Measurements from ENCODE around the gene PDE1A. TPM values are rescaled to one million over a fixed set of nuclear protein-coding genes. Genes with fewer than 3 reads are reported as not detected.

The PDE1A gene
- total and polyA plus RNA-seq, 4 donors: 0.64 to 5.2 (median 1.7) TPM

- TF ChIP-seq CTCF (IDR thresholded peaks at IDR 0.05; ENCODE audit: low read depth, low read length, missing input control) (no peak), FOXA1 (IDR thresholded peaks at IDR 0.05) (no peak), HNF4G (IDR thresholded peaks at IDR 0.05) (no peak), ATF3 (IDR thresholded peaks at IDR 0.05) (no peak), EGR1 (IDR thresholded peaks at IDR 0.05; ENCODE audit: low read depth in 2 of 2) (no peak), GABPA (IDR thresholded peaks at IDR 0.05 in 1 of 2, conservative IDR thresholded peaks at IDR 0.05 in 1 of 2) (no peak), NR2F2 (IDR thresholded peaks at IDR 0.05) (no peak), REST (IDR thresholded peaks at IDR 0.05) (no peak), ZBTB33 (IDR thresholded peaks at IDR 0.05) (no peak), TAF1 (conservative IDR thresholded peaks at IDR 0.05) (no peak), RAD21 (IDR thresholded peaks at IDR 0.05) (no peak), FOXA2 (IDR thresholded peaks at IDR 0.05) (no peak), MAX (IDR thresholded peaks at IDR 0.05) (no peak), JUND (IDR thresholded peaks at IDR 0.05) (no peak), SP1 (IDR thresholded peaks at IDR 0.05) (no peak)
- H3K9ac ChIP-seq (ENCODE audit: low read depth in 1 of 2, low read length in 2 of 2): no peak overlapping the region
- no peaks in the 10 kb centered on the region for H3K36me3 ChIP-seq (ENCODE audit: control insufficient read depth in 4 of 4, insufficient read depth in 3 of 4, low read depth in 1 of 4, low read length in 3 of 4)
- H3K4me3 ChIP-seq (ENCODE audit: low read depth in 1 of 3, low read length in 3 of 3): no peak overlapping the region
- no peaks in the 10 kb centered on the region for H3K9me3 ChIP-seq (ENCODE audit: control insufficient read depth in 4 of 4, low read length in 3 of 4)
- DNase-seq (ENCODE audit: low spot score): no peak
- peaks cover 0 to 1% (median 0%) of the 10 kb centered on the region in 4 donors for H3K4me1 ChIP-seq (ENCODE audit: control insufficient read depth in 4 of 4, insufficient read depth in 4 of 4, low read length in 3 of 4)
- no peaks in the 10 kb centered on the region for H3K27me3 ChIP-seq (ENCODE audit: control insufficient read depth in 4 of 4, insufficient read depth in 4 of 4, low read length in 3 of 4)
- H3K27ac ChIP-seq (ENCODE audit: low read depth in 1 of 2, low read length in 2 of 2): no peak overlapping the region
Observed at GRCh38 chr2:182101263-182101662, 325.6 kb downstream of the PDE1A start.

GRCh38 chr2:182098648-182099047, 328.2 kb downstream of the PDE1A start:
- 76% methylated on average over 1 of the region's 1 CpG for WGBS

More at GRCh38 chr2:182098648-182099047, 328.2 kb downstream of the PDE1A start:
- TF ChIP-seq YY1 (IDR thresholded peaks at IDR 0.05): no peak
- TF ChIP-seq RAD21 (IDR thresholded peaks at IDR 0.05): no peak
- no peak for TF ChIP-seq HNF4G (IDR thresholded peaks at IDR 0.05)
- no peak for TF ChIP-seq JUND (IDR thresholded peaks at IDR 0.05)
- no peak for TF ChIP-seq NR2F2 (IDR thresholded peaks at IDR 0.05)
- no peak for TF ChIP-seq REST (IDR thresholded peaks at IDR 0.05)
- TF ChIP-seq ZBTB33 (IDR thresholded peaks at IDR 0.05): no peak
- TF ChIP-seq CTCF (IDR thresholded peaks at IDR 0.05; ENCODE audit: low read depth, low read length, missing input control): no peak
- DNase-seq (ENCODE audit: low spot score): no peak
- H3K4me3 ChIP-seq (ENCODE audit: low read depth in 1 of 3, low read length in 3 of 3): no peak overlapping the region
- H3K36me3 ChIP-seq (ENCODE audit: control insufficient read depth in 4 of 4, insufficient read depth in 3 of 4, low read depth in 1 of 4, low read length in 3 of 4): no peaks in the 10 kb centered on the region
- no peaks in the 10 kb centered on the region for H3K9me3 ChIP-seq (ENCODE audit: control insufficient read depth in 4 of 4, low read length in 3 of 4)
- H3K9ac ChIP-seq (ENCODE audit: low read depth in 1 of 2, low read length in 2 of 2): no peak overlapping the region
- no peak overlapping the region for H3K27ac ChIP-seq (ENCODE audit: low read depth in 1 of 2, low read length in 2 of 2)
- H3K27me3 ChIP-seq (ENCODE audit: control insufficient read depth in 4 of 4, insufficient read depth in 4 of 4, low read length in 3 of 4): no peaks in the 10 kb centered on the region
- H3K4me1 ChIP-seq (ENCODE audit: control insufficient read depth in 4 of 4, insufficient read depth in 4 of 4, low read length in 3 of 4): no peaks in the 10 kb centered on the region
